ENCODE data around the gene CDKN2C. TPM values are rescaled to one million over a fixed set of nuclear protein-coding genes. Genes with fewer than 3 reads are reported as not detected.

The CDKN2C gene
- polyA plus RNA-seq, 1 of the 3 experiments (the other 2 are of a cell fraction), result 27.0 TPM

DNA sequence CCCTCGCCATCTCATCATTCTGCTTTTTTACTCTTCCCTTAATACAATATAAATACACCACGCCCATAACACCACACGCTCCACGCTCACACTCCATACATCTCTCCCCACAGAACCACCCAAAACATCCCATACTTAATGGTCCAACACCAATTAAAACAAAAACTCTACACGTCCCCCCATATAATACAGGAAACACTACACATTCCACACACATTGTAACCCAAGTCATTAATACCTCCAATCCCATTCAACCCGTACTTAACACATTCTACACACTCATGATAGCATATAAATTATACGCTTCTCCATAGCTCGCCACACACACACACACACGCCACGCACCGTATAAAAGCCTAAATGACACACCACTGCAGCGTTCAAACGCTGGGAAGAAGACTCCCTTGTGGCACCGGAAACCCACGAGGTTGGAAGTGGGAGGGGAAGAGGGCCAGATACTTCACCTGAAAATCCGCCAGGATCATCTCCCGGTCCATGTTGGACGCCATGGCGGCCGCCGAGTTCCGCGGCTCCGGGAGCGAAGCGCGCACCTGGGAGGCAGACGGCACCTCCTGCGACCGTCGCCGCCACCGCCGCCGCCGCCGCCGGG is 10.6 kb upstream of the CDKN2C start (continued):
- TF ChIP-seq, protein P1, sequence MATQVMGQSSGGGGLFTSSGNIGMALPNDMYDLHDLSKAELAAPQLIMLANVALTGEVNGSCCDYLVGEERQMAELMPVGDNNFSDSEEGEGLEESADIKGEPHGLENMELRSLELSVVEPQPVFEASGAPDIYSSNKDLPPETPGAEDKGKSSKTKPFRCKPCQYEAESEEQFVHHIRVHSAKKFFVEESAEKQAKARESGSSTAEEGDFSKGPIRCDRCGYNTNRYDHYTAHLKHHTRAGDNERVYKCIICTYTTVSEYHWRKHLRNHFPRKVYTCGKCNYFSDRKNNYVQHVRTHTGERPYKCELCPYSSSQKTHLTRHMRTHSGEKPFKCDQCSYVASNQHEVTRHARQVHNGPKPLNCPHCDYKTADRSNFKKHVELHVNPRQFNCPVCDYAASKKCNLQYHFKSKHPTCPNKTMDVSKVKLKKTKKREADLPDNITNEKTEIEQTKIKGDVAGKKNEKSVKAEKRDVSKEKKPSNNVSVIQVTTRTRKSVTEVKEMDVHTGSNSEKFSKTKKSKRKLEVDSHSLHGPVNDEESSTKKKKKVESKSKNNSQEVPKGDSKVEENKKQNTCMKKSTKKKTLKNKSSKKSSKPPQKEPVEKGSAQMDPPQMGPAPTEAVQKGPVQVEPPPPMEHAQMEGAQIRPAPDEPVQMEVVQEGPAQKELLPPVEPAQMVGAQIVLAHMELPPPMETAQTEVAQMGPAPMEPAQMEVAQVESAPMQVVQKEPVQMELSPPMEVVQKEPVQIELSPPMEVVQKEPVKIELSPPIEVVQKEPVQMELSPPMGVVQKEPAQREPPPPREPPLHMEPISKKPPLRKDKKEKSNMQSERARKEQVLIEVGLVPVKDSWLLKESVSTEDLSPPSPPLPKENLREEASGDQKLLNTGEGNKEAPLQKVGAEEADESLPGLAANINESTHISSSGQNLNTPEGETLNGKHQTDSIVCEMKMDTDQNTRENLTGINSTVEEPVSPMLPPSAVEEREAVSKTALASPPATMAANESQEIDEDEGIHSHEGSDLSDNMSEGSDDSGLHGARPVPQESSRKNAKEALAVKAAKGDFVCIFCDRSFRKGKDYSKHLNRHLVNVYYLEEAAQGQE (IDR thresholded peaks at IDR 0.05; ENCODE audit: low read depth, low read length), result no peak
- TF ChIP-seq GABPA (IDR thresholded peaks at IDR 0.05; ENCODE audit: low read depth) (no peak), FOXJ3 (CRISPR knock-in tag; IDR thresholded peaks at IDR 0.05) (no peak)

- POLR2A ChIA-PET, result interaction anchor here (0.6 to 1.1 kb wide), 2 partner anchors 9 to 241 kb away, joined by 3 to 4 read pairs; no protein-coding TSS in a partner anchor
- H3K9me3 ChIP-seq, result no peaks in the 10 kb centered on the region
- 3% methylated on average over 16 of the region's 80 CpGs for WGBS (ENCODE audit: low lambda C conversion rate)
- TF ChIP-seq ELF1 (IDR thresholded peaks at IDR 0.05) (peak; percentile 79), SIN3A (IDR thresholded peaks at IDR 0.05; ENCODE audit: borderline replicate concordance, low read depth, low read length) (peak; percentile 99), EZH2phosphoT487 (IDR thresholded peaks at IDR 0.05; ENCODE audit: borderline replicate concordance, low read depth) (no peak), GATA2 (CRISPR knock-in tag; IDR thresholded peaks at IDR 0.05) (no peak), MEF2A (IDR thresholded peaks at IDR 0.05; ENCODE audit: borderline replicate concordance, low read depth) (no peak), FOXJ3 (CRISPR knock-in tag; IDR thresholded peaks at IDR 0.05) (no peak), RCOR1 (IDR thresholded peaks at IDR 0.05; ENCODE audit: low read length) (peak; percentile 15; the same call in 1 of the 2 replicates), TCF12 (IDR thresholded peaks at IDR 0.05) (peak; percentile 25; the same call in 1 of the 2 replicates), POLR2AphosphoS5 (IDR thresholded peaks at IDR 0.05; ENCODE audit: low read depth, low read length) (peak; percentile 91), USF1 (IDR thresholded peaks at IDR 0.05; ENCODE audit: borderline replicate concordance, low read depth) (peak; percentile 99), CTCF (IDR thresholded peaks at IDR 0.05) (peak; percentile 32), MXI1 (IDR thresholded peaks at IDR 0.05; ENCODE audit: low read depth, low read length) (peak; percentile 100), CHD2 (IDR thresholded peaks at IDR 0.05; ENCODE audit: low read length, partially characterized antibody) (peak; percentile 77), RFX5 (IDR thresholded peaks at IDR 0.05; ENCODE audit: low read length) (no peak)
- TF ChIP-seq, protein P2, sequence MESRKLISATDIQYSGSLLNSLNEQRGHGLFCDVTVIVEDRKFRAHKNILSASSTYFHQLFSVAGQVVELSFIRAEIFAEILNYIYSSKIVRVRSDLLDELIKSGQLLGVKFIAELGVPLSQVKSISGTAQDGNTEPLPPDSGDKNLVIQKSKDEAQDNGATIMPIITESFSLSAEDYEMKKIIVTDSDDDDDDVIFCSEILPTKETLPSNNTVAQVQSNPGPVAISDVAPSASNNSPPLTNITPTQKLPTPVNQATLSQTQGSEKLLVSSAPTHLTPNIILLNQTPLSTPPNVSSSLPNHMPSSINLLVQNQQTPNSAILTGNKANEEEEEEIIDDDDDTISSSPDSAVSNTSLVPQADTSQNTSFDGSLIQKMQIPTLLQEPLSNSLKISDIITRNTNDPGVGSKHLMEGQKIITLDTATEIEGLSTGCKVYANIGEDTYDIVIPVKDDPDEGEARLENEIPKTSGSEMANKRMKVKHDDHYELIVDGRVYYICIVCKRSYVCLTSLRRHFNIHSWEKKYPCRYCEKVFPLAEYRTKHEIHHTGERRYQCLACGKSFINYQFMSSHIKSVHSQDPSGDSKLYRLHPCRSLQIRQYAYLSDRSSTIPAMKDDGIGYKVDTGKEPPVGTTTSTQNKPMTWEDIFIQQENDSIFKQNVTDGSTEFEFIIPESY (IDR thresholded peaks at IDR 0.05; ENCODE audit: borderline replicate concordance, low read depth), result peak; percentile 46; the same call in 1 of the 2 replicates
- TF ChIP-seq, protein P3, sequence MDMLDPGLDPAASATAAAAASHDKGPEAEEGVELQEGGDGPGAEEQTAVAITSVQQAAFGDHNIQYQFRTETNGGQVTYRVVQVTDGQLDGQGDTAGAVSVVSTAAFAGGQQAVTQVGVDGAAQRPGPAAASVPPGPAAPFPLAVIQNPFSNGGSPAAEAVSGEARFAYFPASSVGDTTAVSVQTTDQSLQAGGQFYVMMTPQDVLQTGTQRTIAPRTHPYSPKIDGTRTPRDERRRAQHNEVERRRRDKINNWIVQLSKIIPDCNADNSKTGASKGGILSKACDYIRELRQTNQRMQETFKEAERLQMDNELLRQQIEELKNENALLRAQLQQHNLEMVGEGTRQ (IDR thresholded peaks at IDR 0.05; ENCODE audit: borderline replicate concordance, low read depth, low read length), result peak; percentile 96
Measured at GRCh38 chr1:50959913-50960844, 9.9 kb upstream of the CDKN2C start, which contains the start of gene FAF1. FAF1 (minus strand) TSS chr1:50960267; CDS start chr1:50959811, 456 bp downstream.

More at GRCh38 chr1:50959913-50960844, 9.9 kb upstream of the CDKN2C start, which contains the start of gene FAF1:
- peak; percentile 97 for DNase-seq
- Histone ChIP-seq H3F3A (replicated peaks; ENCODE audit: insufficient read depth) (peaks cover 5% of the 10 kb centered on the region), H3K4me1 (ENCODE audit: control insufficient read depth in 1 of 2, insufficient read depth in 2 of 2, low read depth in 1 of 2, low read length in 1 of 2) (peaks cover 0 to 2% of the 10 kb centered on the region in 2 experiments; a peak in 2 of 4 replicates), H3K36me3 (replicated peaks in 1 of 2; ENCODE audit: control insufficient read depth in 1 of 2, insufficient read depth in 2 of 2, low read length in 1 of 2) (no peaks in the 10 kb centered on the region), H3K9ac (peak within 1 kb of the TSS; percentile 69), H3K4me2 (peak within 1 kb of the TSS; percentile 98), H3K4me3 (ENCODE audit: low read depth in 2 of 2, low read length in 1 of 2) (peak within 1 kb of the TSS; percentile 56 to 89), H3K27me3 (ENCODE audit: insufficient read depth) (no peaks in the 10 kb centered on the region), H3K27ac (ENCODE audit: low read depth in 2 of 2, low read length in 1 of 2) (peak within 1 kb of the TSS; percentile 65 to 88), H4K20me1 (ENCODE audit: insufficient read depth) (no peaks in the 10 kb centered on the region), H3K79me2 (ENCODE audit: insufficient read depth) (peaks cover 44% of the 10 kb centered on the region), H3K9me2 (no peaks in the 10 kb centered on the region), H2AFZ (ENCODE audit: low read depth) (peak within 1 kb of the TSS; percentile 94)
- CTCF ChIA-PET, result interaction anchor here (0.9 to 3.3 kb wide), 7 partner anchors 9 to 336 kb away, joined by 3 to 13 read pairs (median 4); partner anchors contain the start of gene CDKN2C

All from SK-N-SH (cell line).